Measurements from ENCODE around the gene CAVIN2. TPM values are rescaled to one million over a fixed set of nuclear protein-coding genes. Genes with fewer than 3 reads are reported as not detected.
A peak's percentile ranks its signal among the peaks of the same experiment; 100 is the strongest.

Gene CAVIN2
- polyA plus RNA-seq, 1 of the 3 experiments (the other 2 are of a cell fraction): 1.5 TPM

- TF ChIP-seq POLR2AphosphoS5 (IDR thresholded peaks at IDR 0.05; ENCODE audit: low read depth, low read length) (no peak), JUND (IDR thresholded peaks at IDR 0.05) (no peak), FOXJ3 (CRISPR knock-in tag; IDR thresholded peaks at IDR 0.05) (no peak), RFX5 (IDR thresholded peaks at IDR 0.05; ENCODE audit: low read length) (no peak), RCOR1 (IDR thresholded peaks at IDR 0.05; ENCODE audit: low read length) (no peak)
Observed at GRCh38 chr2:191836471-191836852, 10.4 kb downstream of the CAVIN2 start (continued).

- H3K27ac ChIP-seq (ENCODE audit: low read depth in 2 of 2, low read length in 1 of 2): peak overlapping the region in 1 of 2 experiments; percentile 29; a peak in 1 of 4 replicates
- POLR2A ChIA-PET: no interaction called here
- no peak overlapping the region for H3K4me3 ChIP-seq (ENCODE audit: low read depth in 2 of 2, low read length in 1 of 2)
- no peak overlapping the region for H3K9ac ChIP-seq
- no peaks in the 10 kb centered on the region for H4K20me1 ChIP-seq (ENCODE audit: insufficient read depth)
- H3K36me3 ChIP-seq (replicated peaks in 1 of 2; ENCODE audit: control insufficient read depth in 1 of 2, insufficient read depth in 2 of 2, low read length in 1 of 2): no peaks in the 10 kb centered on the region
- no peaks in the 10 kb centered on the region for H3K79me2 ChIP-seq (ENCODE audit: insufficient read depth)
- no peaks in the 10 kb centered on the region; the same call in 1 of the 2 replicates for H3K9me3 ChIP-seq
- CTCF ChIA-PET: interaction anchor here (0.8 to 2.2 kb wide), 4 partner anchors 24 to 327 kb away, joined by 3 to 9 read pairs (median 8); no protein-coding TSS in a partner anchor
- TF ChIP-seq RFX5 (IDR thresholded peaks at IDR 0.05; ENCODE audit: low read length) (no peak), SIN3A (IDR thresholded peaks at IDR 0.05; ENCODE audit: borderline replicate concordance, low read depth, low read length) (no peak), IRF3 (IDR thresholded peaks at IDR 0.05; ENCODE audit: low read depth, low read length) (no peak), NFIC (IDR thresholded peaks at IDR 0.05; ENCODE audit: borderline replicate concordance) (no peak), FOSL2 (IDR thresholded peaks at IDR 0.05; ENCODE audit: borderline replicate concordance, low read depth) (peak; percentile 35; the same call in 1 of the 2 replicates), TAF1 (IDR thresholded peaks at IDR 0.05; ENCODE audit: borderline replicate concordance, low read depth, low read length) (no peak), MEF2A (IDR thresholded peaks at IDR 0.05; ENCODE audit: borderline replicate concordance, low read depth) (no peak), GATA2 (CRISPR knock-in tag; IDR thresholded peaks at IDR 0.05) (no peak), POLR2AphosphoS5 (IDR thresholded peaks at IDR 0.05; ENCODE audit: low read depth, low read length) (no peak), USF2 (IDR thresholded peaks at IDR 0.05; ENCODE audit: borderline replicate concordance, low read depth, low read length) (no peak), TCF12 (IDR thresholded peaks at IDR 0.05) (peak; percentile 18; the same call in 1 of the 2 replicates), MAX (IDR thresholded peaks at IDR 0.05; ENCODE audit: low read depth) (no peak), GABPA (IDR thresholded peaks at IDR 0.05; ENCODE audit: low read depth) (no peak), PBX3 (IDR thresholded peaks at IDR 0.05) (0 out of 2 replicates have a peak, but pooled peaks have one; percentile 14), FOXJ3 (CRISPR knock-in tag; IDR thresholded peaks at IDR 0.05) (no peak), ELF1 (IDR thresholded peaks at IDR 0.05) (no peak), NRF1 (IDR thresholded peaks at IDR 0.05; ENCODE audit: low read depth, low read length) (no peak), EP300 (IDR thresholded peaks at IDR 0.05; ENCODE audit: borderline replicate concordance in 1 of 2, low read depth in 1 of 2, low read length in 1 of 2) (no peak), CTCF (IDR thresholded peaks at IDR 0.05) (no peak), SMC3 (IDR thresholded peaks at IDR 0.05; ENCODE audit: low read depth, low read length) (no peak), CHD2 (IDR thresholded peaks at IDR 0.05; ENCODE audit: low read length, partially characterized antibody) (no peak)
- no peak for DNase-seq
- H2AFZ ChIP-seq (ENCODE audit: low read depth): no peak overlapping the region; the same call in 1 of the 2 replicates
- no peaks in the 10 kb centered on the region; a peak in 1 of 4 replicates for H3K4me1 ChIP-seq (ENCODE audit: control insufficient read depth in 1 of 2, insufficient read depth in 2 of 2, low read depth in 1 of 2, low read length in 1 of 2)
- peaks cover 13% of the 10 kb centered on the region for H3F3A ChIP-seq (replicated peaks; ENCODE audit: insufficient read depth)
- H3K27me3 ChIP-seq (ENCODE audit: insufficient read depth): no peaks in the 10 kb centered on the region
- 87% methylated on average over 18 of the region's 28 CpGs for WGBS (ENCODE audit: low lambda C conversion rate)
- H3K9me2 ChIP-seq: no peaks in the 10 kb centered on the region
- peak overlapping the region; percentile 6; the same call in 1 of the 2 replicates for H3K4me2 ChIP-seq
Observed at GRCh38 chr2:191835539-191836350, 11.1 kb downstream of the CAVIN2 start.

Measured in SK-N-SH (cell line).